DMS79 treated with DMSO at 0.1 percent for 48 hours (cell line): ENCODE data around the gene ATP23.
A peak's percentile ranks its signal among the peaks of the same experiment; 100 is the strongest.

Source experiments
- DNase-seq: peaks from one replicate; lab custom pipeline; 2025; lab: John Stamatoyannopoulos, UW

ATP23 gene

DNA sequence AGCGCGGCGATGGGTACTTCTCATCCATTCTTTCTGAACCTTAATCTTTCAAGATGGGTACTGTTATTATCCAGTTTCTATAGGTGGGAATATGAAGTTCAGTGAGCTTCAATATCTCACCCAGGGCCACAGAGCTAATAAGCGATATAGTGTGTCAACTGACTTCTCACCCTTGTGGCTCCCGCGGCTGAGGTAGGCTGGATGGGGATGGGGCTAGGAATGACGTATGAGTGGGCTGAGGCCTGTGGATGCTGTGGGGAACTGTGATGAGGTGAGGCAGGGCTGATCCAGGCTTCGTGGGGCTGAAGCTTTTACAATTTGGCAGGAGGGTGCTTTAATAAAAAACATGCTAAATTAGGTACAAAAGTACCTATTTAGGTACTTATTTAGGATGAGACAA lies 32.9 kb upstream of the ATP23 start:
- no peak for DNase-seq

DNA sequence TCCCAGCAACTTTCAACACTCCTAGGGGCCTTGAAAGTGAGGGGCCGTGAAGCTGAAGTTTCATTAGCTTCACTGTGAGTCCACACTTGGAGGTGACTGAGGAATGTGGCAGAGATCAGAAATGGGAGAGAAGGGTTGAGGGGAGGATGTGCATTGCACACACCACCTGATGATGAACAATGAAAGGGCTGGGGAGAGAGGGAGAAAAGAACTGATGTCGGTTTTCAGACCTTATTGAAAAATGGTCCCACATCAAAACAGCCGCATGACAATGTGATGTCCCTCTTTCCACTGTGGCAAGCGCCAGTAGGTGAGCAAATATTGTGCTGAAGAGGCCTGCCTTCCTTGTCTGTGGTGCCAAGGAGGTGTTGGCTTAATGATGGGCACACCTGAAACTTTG lies 32.3 kb upstream of the ATP23 start:
- DNase-seq, result no peak

- DNase-seq, result no peak
Measured at GRCh38 chr12:57909611-57910010, 31.8 kb upstream of the ATP23 start.

GRCh38 chr12:57918147-57918546 lies 23.2 kb upstream of the ATP23 start:
- no peak for DNase-seq

DNA sequence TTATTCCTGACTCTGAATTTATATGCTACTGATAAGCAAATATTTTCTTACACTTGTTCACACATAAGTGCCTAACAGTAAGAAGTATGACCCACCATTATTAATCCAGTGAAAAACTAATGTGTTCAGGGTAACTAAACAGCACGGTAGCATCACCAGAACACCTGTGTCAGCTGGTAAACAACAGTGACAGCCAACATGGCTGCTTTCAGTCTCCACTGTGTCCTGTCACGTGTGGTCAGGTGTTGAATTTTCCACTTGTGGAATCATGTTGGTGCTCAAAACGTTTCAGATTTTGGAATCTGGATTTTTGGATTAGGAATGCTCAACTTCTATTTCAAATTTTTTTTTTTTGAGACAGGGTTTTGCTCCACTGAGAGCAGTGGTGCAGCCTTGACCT lies 14.3 kb upstream of the ATP23 start:
- DNase-seq, result no peak

DNA sequence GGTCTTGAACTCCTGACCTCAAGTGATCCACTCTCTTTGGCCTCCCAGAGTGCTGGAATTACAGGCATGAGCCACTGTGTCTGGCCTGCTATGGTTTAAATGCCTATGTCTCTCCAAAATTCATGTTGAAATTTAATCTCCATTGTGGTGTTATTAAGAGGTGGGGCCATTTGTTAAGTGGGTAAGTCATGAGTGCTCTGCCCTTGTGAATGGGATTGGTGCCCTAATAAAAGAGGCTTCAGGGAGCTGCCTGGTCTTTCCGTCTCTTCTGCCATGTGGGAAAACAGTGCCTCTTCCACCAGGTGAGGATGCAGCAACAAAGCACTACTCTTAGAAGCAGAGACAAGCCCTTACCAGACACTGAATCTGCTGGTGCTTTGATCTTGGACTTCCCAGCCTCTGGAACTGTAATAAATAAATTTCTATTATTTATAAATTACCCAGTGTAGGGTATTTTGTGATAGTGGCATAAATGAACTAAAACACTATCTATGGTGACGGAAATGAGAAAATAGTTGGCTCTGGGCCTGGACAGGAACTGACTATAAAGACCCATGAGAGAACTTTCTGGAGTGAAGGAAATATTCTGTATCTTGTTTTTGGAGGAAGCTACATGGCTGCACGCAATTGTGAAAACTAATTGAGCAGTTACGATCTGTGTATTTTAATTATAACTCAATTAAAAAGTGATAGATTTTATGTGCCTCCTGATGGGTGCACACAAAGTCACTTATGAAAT lies 12.1 kb upstream of the ATP23 start:
- DNase-seq, result no peak

- no peak for DNase-seq
Measured at GRCh38 chr12:57934819-57935218, 6.5 kb upstream of the ATP23 start.

DNA sequence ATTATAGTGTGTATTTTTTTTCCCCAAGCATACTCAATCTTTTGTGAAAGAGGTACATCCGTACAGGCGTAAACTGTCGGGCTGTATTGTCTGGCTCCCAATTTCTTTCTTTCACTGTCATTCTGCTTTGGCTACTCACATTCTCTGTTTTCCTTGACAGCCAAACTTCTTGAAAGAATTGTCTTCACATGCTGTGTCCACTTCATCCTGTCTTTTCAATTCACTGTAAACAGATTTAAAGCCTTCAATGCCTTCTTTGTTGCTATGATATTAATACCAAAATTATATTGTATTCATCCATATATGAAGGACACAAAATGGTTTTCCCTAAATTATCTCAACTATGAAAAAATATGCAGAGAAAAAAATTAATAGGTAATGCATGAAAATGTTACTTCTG lies 6.0 kb upstream of the ATP23 start:
- DNase-seq, result no peak

- peak; percentile 81 for DNase-seq
Measured at GRCh38 chr12:57935839-57936512, 5.4 kb upstream of the ATP23 start.

DNA sequence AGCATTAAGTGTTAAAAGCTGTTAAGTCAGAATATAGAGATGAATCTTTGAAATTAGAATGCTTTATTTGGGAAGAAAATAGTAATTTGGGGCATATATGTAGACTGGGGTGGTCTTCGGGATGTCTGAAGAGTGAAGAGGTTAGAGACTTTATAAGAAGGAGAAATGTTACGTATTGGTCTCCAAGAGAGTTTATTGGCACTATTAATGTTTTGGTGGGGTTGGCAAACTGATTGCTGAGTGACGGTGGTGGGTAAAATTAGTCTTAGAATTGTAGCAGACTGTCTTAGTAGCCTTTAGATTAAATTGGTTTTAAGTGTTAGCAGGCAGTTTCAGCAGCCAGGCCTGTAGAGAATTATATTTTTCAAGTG lies 4.9 kb upstream of the ATP23 start:
- DNase-seq, result no peak

DNA sequence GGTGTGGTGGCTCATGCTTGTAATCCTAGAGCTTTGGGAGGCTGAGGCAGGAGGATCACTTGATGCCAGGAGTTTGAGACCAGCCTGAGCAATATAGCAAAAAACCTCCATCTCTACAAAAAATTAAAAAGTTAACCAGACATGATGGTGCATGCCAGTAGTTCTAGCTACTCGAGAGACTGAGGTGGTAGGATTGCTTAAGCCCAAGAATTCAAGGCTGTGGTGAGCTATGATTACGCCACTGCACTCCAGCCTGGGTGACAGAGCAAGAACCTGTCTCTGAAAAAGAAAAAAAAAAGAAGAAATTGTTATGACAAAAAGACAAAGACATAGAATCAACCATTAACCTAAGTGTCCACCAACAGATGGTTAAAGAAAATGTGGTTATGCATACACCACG lies 2.1 kb upstream of the ATP23 start:
- no peak for DNase-seq

DNA sequence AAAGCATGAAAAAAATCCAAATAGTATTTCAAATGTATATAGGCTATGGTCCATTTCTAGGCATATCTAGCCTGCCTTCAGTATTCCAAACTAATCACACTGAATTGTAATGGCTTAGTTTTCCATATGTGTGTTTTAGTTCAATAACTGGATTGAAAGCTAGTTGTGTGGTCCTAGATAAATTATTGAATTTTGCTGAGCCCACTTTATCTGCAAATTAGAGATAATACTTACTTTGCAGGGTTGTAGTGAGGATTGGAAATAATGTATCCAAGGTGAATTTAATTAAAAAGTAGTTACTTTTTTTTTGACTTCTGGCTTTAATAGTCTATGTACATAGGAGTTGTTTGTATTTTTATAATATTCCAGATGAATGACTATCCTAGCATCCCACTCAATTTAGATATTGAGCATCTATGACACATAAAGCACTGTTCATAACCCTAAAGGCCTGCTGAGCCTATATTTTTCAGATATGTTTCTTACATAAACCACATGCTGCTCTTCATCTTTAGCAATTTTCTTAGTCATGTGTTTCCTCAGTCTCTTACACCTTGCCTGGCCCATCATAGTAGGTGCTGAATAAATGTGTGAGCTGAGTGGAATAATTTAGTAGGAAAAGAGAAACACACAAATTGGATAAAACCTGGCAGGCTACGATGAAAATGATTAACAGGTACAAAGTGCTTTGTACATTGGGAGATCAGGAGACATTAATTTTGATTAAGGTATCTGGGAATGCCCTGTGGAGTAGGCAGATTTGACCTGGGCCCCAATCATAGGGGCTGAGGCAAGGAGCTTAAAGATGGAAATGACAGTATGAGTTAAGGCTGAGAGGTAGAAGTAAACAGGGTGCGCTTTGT lies 1.1 kb upstream of the ATP23 start:
- no peak for DNase-seq

- no peak for DNase-seq
Measured at GRCh38 chr12:57940915-57941164, 527 bp upstream of the ATP23 start.

DNA sequence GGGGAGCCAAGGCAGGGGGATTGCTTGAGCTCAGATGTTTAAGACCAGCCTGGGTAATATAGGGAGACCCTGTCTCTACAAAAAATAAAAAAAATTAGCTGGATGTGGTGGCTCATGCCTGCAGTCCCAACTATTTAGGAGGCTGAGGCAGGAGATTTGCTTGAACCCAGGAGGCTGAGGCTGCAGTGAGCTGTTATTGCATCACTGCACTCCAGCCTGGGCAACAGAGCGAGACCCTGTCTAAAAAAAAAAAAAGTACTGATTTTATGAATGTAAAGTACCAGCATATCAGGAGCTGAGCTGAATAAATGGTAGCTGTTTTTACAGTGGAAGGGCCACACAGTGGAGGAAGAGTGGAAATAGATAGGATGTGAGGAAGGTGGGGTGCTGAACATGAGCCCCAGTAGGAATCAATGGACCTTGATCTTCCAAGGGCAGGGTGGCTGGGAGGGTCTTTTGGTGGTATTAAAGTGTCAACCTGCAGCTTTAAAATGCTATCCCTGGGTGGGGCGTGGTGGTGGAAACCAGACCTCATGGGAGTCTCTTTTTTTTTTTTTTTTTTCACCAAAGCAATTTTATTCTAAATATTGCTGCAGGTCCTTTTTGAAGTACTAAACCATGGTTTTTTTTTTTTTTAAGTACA lies 2.2 kb downstream of the ATP23 start:
- DNase-seq, result no peak

- no peak for DNase-seq
Measured at GRCh38 chr12:57944313-57945023, 3.1 kb downstream of the ATP23 start.

GRCh38 chr12:57952766-57953165 lies 11.4 kb downstream of the ATP23 start:
- DNase-seq, result no peak

DNA sequence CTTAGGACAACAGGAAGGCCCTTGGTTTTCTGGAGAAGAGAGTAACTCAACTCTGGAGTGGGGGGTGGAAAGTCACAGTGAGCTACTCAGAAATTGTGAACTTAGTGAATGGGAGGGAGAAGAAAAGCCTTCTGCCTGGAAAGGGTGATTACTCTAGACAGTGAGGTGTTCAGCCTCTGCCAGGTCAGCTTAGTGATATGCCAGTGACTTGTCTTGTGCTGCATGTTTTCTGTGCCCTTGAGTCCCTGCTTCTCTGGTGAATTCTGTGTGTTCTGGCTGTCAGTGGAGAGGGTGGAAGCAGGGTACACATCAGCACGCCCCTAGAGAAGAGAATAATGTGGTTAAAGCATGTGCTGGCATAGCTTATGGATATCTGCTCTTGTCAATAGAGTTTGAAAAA lies 13.4 kb downstream of the ATP23 start:
- no peak for DNase-seq

DNA sequence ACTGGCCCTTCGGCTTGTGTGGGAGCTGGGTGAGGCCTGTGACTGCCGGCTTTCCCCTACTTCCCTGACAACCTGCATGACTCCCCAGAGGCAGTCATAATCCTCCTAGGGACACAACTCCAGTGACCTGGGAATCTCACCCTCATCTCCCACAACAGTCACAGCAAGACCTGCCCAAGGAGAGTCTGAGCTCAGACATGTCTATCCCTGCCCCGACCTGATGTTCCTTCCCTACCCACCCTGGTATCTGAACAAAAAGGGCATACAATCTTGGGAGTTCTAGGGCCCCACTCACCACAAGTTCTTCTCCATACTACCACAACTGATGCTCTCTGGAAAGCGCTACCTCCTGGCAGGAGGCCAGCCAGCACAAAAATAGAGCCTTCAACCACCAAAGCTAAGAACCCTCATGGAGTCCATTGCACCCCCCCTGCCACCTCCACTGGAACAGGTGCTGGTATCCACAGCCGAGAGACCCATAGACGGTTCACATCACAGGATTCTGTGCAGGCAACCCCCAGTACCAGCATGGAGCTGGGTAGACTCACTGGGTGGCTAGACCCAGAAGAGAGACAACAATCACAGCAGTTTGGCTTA lies 16.8 kb downstream of the ATP23 start:
- DNase-seq, result no peak

- DNase-seq, result no peak
Measured at GRCh38 chr12:57964421-57964820, 23.1 kb downstream of the ATP23 start.

DNA sequence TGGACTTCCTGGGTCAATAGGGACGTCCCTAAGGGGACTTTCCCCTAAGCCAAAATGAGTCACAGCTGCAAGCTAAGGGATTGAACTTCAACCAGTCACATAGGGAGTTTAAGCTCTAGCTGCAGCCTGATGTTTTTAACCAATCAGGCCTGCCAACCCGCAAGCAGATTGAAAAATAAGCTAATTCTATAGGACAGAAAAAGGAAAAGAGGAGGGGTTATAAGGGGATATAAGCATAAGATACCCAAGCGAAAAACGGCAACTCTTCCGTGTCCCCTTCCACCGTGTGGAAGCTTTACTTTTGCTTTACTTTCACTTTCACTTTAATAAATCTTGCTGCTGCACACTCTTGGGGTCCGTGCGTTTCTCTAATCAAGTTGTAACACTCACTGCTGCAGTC lies 24.4 kb downstream of the ATP23 start:
- DNase-seq, result peak; percentile 24

- DNase-seq, result no peak
Measured at GRCh38 chr12:57966536-57966935, 25.2 kb downstream of the ATP23 start.
